HG03045 (cell line): ENCODE measurements around the gene ALK.

Experiments used
- ATAC-seq: cut with Tn5 transposase; IDR thresholded peaks from one replicate; pipeline ENCODE4 v1.9.1; 2021; ENCODE audit warnings: mild to moderate bottlenecking, moderate library complexity; ENCODE audit not compliant: unreplicated experiment

Gene ALK

GRCh38 chr2:29615183-29615582 is 306.2 kb downstream of the ALK start:
- ATAC-seq: no peak

- no peak for ATAC-seq
Observed at GRCh38 chr2:29614295-29614830, 307.0 kb downstream of the ALK start.

GRCh38 chr2:29613792-29614266 is 307.6 kb downstream of the ALK start:
- no peak for ATAC-seq

- no peak for ATAC-seq
Observed at GRCh38 chr2:29613067-29613466, 308.3 kb downstream of the ALK start.

- no peak for ATAC-seq
Observed at GRCh38 chr2:29612568-29612967, 308.8 kb downstream of the ALK start.

- no peak for ATAC-seq
Observed at GRCh38 chr2:29611850-29612249, 309.5 kb downstream of the ALK start.

GRCh38 chr2:29611261-29611660 is 310.1 kb downstream of the ALK start:
- ATAC-seq: no peak

GRCh38 chr2:29610569-29610968 is 310.8 kb downstream of the ALK start:
- no peak for ATAC-seq

- no peak for ATAC-seq
Observed at GRCh38 chr2:29607038-29607420, 314.4 kb downstream of the ALK start.

GRCh38 chr2:29606104-29607037 is 315.0 kb downstream of the ALK start:
- ATAC-seq: no peak

- no peak for ATAC-seq
Observed at GRCh38 chr2:29603341-29603740, 318.0 kb downstream of the ALK start.

GRCh38 chr2:29601872-29602271 is 319.5 kb downstream of the ALK start:
- no peak for ATAC-seq

- ATAC-seq: no peak
Observed at GRCh38 chr2:29601321-29601720, 320.1 kb downstream of the ALK start.

- ATAC-seq: no peak
Observed at GRCh38 chr2:29599946-29600345, 321.4 kb downstream of the ALK start.

GRCh38 chr2:29598978-29599377 is 322.4 kb downstream of the ALK start:
- ATAC-seq: no peak

GRCh38 chr2:29597035-29597434 is 324.4 kb downstream of the ALK start:
- ATAC-seq: no peak

- ATAC-seq: no peak
Observed at GRCh38 chr2:29596584-29596983, 324.8 kb downstream of the ALK start.

- no peak for ATAC-seq
Observed at GRCh38 chr2:29591600-29591999, 329.8 kb downstream of the ALK start.

GRCh38 chr2:29590211-29590610 is 331.2 kb downstream of the ALK start:
- ATAC-seq: no peak

GRCh38 chr2:29589440-29590103 is 331.8 kb downstream of the ALK start:
- ATAC-seq: no peak

- ATAC-seq: no peak
Observed at GRCh38 chr2:29587402-29588190, 333.8 kb downstream of the ALK start.
